Naive thymus-derived CD4-positive, alpha-beta T cell (primary cell): ENCODE results near the gene ZNF394. TPM values are rescaled to one million over a fixed set of nuclear protein-coding genes. Genes with fewer than 3 reads are reported as not detected.

ENCODE experiments used
- ATAC-seq: fragments of 150-1000 bp; cut with Tn5 transposase; 2 replicates; pipeline ENCODE4 v1.10.0; 2021; ENCODE audit warnings: mild to moderate bottlenecking, moderate library complexity
- CTCF ChIA-PET: fragments of 350-600 bp; sonication (Branson Sonifier 250); formaldehyde crosslinking; loops from one replicate; lab custom pipeline; 2021; ENCODE audit warnings: antibody characterized with exemption; lab: Charles Lee
- POLR2A ChIA-PET: fragments of 350-600 bp; sonication (Branson Sonifier 250); formaldehyde crosslinking; loops from one replicate; lab custom pipeline; 2021; ENCODE audit warnings: antibody characterized with exemption, inconsistent platforms; lab: Charles Lee
- DNase-seq, 9 donors: peaks; one replicate each; pipeline versions ENCODE4 v3.0.0 to v3.0.0-alpha.2; 2020 to 2022; ENCODE audit warnings: mixed read lengths in 1 of 9
- H3K27ac ChIP-seq: one replicate; pipeline ENCODE4 v1.7.0; 2013; ENCODE audit warnings: mild to moderate bottlenecking, low read depth, low read length, moderate library complexity
- H3K27me3 ChIP-seq, 2 donors: one replicate each; pipeline ENCODE4 v1.7.0; 2013; ENCODE audit warnings: low read length in 2 of 2, mild to moderate bottlenecking in 2 of 2, moderate library complexity in 2 of 2; ENCODE audit not compliant: control insufficient read depth in 2 of 2, insufficient read depth in 2 of 2
- H3K36me3 ChIP-seq, 3 experiments: 1 replicate in 2 of 3; 2 replicates in 1 of 3; pipeline ENCODE4 v1.7.0; 2013; ENCODE audit warnings: low read length in 3 of 3, mild to moderate bottlenecking in 3 of 3, moderate library complexity in 1 of 3; ENCODE audit not compliant: insufficient read depth in 3 of 3, control insufficient read depth in 2 of 3
- H3K4me1 ChIP-seq, 2 donors: one replicate each; pipeline ENCODE4 v1.7.0; 2013; ENCODE audit warnings: low read length in 2 of 2, mild to moderate bottlenecking in 2 of 2, moderate library complexity in 1 of 2; ENCODE audit not compliant: control insufficient read depth in 2 of 2, insufficient read depth in 2 of 2
- H3K4me3 ChIP-seq: 2 replicates; pipeline ENCODE4 v1.7.0; 2013; ENCODE audit warnings: mild to moderate bottlenecking, low read length
- H3K9me3 ChIP-seq, 3 experiments: 1 replicate in 2 of 3; 2 replicates in 1 of 3; pipeline ENCODE4 v1.7.0; 2013; ENCODE audit warnings: low read length in 3 of 3; ENCODE audit not compliant: control insufficient read depth in 2 of 3
- H3K27ac Mint-ChIP-seq, 9 donors: one replicate each; pipeline ENCODE4 v1.8.0; 2020 to 2022; ENCODE audit warnings: mixed read lengths in 9 of 9, mild to moderate bottlenecking in 8 of 9, moderate library complexity in 5 of 9, inconsistent platforms in 2 of 9
- H3K27me3 Mint-ChIP-seq, 5 donors: one replicate each; pipeline ENCODE4 v1.8.0; 2021 to 2022; ENCODE audit warnings: mixed read lengths in 5 of 5, mild to moderate bottlenecking in 1 of 5
- H3K36me3 Mint-ChIP-seq, 5 donors: one replicate each; pipeline ENCODE4 v1.8.0; 2020 to 2022; ENCODE audit warnings: mixed read lengths in 5 of 5, mild to moderate bottlenecking in 3 of 5, inconsistent platforms in 1 of 5
- H3K4me1 Mint-ChIP-seq, 7 donors: one replicate each; pipeline ENCODE4 v1.8.0; 2020 to 2022; ENCODE audit warnings: mixed read lengths in 7 of 7, mild to moderate bottlenecking in 3 of 7, inconsistent platforms in 1 of 7
- H3K4me3 Mint-ChIP-seq, 10 donors: one replicate each; pipeline ENCODE4 v1.8.0; 2020 to 2022; ENCODE audit warnings: mild to moderate bottlenecking in 10 of 10, mixed read lengths in 10 of 10, moderate library complexity in 6 of 10, inconsistent platforms in 2 of 10
- H3K9me3 Mint-ChIP-seq, 11 donors: one replicate each; pipeline ENCODE4 v1.8.0; 2020 to 2022; ENCODE audit warnings: mixed read lengths in 11 of 11, mild to moderate bottlenecking in 4 of 11, inconsistent platforms in 1 of 11, moderate library complexity in 1 of 11
- intact Hi-C, 2 donors: fragments of 100-400 bp; cut with micrococcal nuclease; formaldehyde crosslinking; loops; one replicate each; pipeline ENCODE4 v1.15.1; 2023
- polyA plus RNA-seq, 2 donors: library from polyadenylated mRNA; unstranded; fragments of 300-500 nt; fragmentation: Illumina TruSeq; gene quantifications; one replicate each; pipeline ENCODE4 v1.2.3, GENCODE V29; 2021
- total RNA-seq, 6 experiments: library from RNA in 5 of 6; stranded (reverse) in 5 of 6; gene quantifications; 1 replicate in 5 of 6; 2 replicates in 1 of 6; pipeline ENCODE4 v1.2.3 and lab custom pipeline; 2021 to 2026

ZNF394 gene
- total and polyA plus RNA-seq, 7 experiments from 2014 or later: 55.2 to 199 (median 93.3) TPM

DNA sequence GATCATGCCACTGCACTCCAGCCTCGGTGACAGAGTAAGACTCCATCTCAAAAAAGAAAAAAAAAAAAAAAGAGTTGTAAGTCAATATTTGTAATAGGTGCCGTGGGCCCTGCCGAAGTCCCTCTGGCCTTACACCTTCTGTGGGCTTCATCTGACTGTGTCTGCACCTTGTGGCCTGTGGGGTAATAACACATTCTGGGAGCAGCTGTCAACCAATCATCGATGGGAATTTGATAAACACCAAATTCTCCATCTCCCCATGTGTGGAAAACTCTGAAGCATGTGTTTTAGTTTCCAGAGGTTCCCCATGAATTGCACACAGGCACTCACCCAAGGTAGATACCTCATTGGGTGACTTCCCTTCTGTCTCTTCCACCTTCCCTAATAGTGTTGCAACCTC is 10.8 kb downstream of the ZNF394 start:
- peaks cover 6 to 15% (median 13%) of the 10 kb centered on the region in 3 experiments for H3K9me3 ChIP-seq
- no peak overlapping the region for H3K4me3 ChIP-seq
- Mint-ChIP-seq H3K4me3 (no peak overlapping the region), H3K36me3 (peaks cover 13 to 77% (median 39%) of the 10 kb centered on the region in 5 donors), H3K27me3 (no peaks in the 10 kb centered on the region), H3K27ac (peak overlapping the region in 2 of 9 donors; percentile 5 to 20), H3K4me1 (peaks cover 0 to 5% (median 4%) of the 10 kb centered on the region in 7 donors), H3K9me3 (peaks cover 0 to 26% (median 16%) of the 10 kb centered on the region in 11 donors)
- intact Hi-C loops: no loop called here
- ATAC-seq (peak; percentile 26), DNase-seq (no peak)
- no peak overlapping the region for H3K27ac ChIP-seq
- CTCF ChIA-PET: interaction anchor here (0.6 kb wide), 1 partner anchor 765 kb away, joined by 4 read pairs; no protein-coding TSS in a partner anchor
- POLR2A ChIA-PET: interaction anchor here (1.1 kb wide), 1 partner anchor 11 kb away, joined by 3 read pairs; the partner anchor contains the start of gene ZNF394
- peaks cover 8 to 35% (median 13%) of the 10 kb centered on the region in 3 experiments for H3K36me3 ChIP-seq
- H3K27me3 ChIP-seq: no peaks in the 10 kb centered on the region
- H3K4me1 ChIP-seq: no peaks in the 10 kb centered on the region

DNA sequence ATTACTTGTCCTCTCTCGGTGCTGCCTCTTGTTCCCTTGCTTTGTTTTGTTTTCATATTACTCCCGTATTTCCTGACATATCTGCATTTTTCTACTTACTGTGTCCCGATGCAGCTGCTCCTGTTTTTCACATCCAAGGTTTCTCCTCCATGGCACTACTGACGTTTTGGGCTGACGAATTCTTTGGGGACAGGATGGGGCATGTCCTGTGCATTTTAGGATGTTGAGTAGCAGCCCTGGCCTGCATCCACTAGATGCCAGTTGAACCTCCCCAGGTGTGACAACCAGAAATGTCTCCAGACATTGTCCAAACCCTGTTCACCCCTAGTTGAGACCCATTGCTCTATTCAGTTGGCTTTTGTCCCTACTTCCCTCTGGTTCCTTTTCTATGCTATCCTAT is 15.0 kb downstream of the ZNF394 start:
- intact Hi-C loops: no loop called here
- H3K27ac ChIP-seq: no peak overlapping the region
- H3K27me3 ChIP-seq: no peaks in the 10 kb centered on the region
- Mint-ChIP-seq H3K27ac (peak overlapping the region in 1 of 9 donors; percentile 39), H3K9me3 (peaks cover 0 to 7% (median 0%) of the 10 kb centered on the region in 11 donors), H3K4me1 (peaks cover 0 to 8% (median 4%) of the 10 kb centered on the region in 7 donors), H3K27me3 (no peaks in the 10 kb centered on the region), H3K4me3 (no peak overlapping the region), H3K36me3 (peaks cover 0 to 58% (median 19%) of the 10 kb centered on the region in 5 donors)
- H3K9me3 ChIP-seq: no peaks in the 10 kb centered on the region
- H3K36me3 ChIP-seq: peaks cover 0 to 24% (median 0%) of the 10 kb centered on the region in 3 experiments
- H3K4me1 ChIP-seq: no peaks in the 10 kb centered on the region
- CTCF ChIA-PET: interaction anchor here (0.6 kb wide), 1 partner anchor 1205 kb away, joined by 3 read pairs; no protein-coding TSS in a partner anchor
- no peak overlapping the region for H3K4me3 ChIP-seq
- ATAC-seq (no peak), DNase-seq (no peak)
- POLR2A ChIA-PET: interaction anchor here (1.4 kb wide), 1 partner anchor 10 kb away, joined by 3 read pairs; no protein-coding TSS in a partner anchor

DNA sequence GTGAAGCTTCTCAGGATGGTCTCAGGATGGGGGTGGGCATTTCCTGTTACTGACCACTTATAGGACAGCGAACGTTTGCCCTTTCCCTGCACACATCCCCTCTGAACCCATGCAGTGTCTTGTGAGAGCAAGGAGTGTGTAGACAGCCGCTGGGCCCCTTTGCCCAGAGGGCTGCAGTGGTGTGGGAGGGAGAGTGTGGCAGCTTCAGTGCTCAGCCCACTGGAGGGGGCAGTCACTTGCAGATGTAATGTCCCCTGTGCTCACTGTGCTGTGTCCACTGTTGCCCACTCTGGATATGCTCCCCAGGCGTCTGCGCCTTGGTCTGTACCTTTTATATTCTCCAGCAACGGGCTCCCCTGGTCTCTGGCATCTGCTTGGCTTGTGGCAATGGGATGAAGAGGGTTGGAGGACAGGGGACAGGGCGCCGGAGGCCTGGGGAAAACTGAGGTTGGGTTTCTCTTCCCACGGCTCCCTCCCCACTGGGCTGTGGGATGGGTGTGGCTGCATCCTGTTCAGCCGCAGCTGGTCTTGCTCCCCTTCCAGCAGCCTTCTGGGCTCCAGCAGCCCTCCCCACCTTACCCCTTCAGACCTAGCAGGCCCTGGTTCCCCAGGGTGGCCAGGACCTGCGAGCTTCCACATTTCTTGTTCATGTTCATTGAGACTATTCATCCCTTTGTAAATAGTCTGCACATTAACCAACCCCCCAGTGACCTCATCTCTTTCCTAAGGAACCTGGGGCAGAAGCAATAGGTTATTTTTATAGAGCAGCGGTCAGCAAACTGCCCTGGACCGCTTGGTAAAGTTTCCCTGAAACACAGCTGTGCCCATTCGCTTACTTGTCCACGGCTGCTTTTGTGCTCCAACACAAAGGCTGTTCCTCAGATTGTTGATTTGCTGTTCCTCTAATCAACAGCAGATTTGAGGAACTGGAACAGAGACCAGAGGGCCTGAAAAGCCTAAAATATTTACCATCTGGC is 21.3 kb downstream of the ZNF394 start:
- ChIA-PET CTCF (interaction anchor here (0.6 kb wide), 2 partner anchors 58 to 90 kb away, joined by 3 to 4 read pairs; no protein-coding TSS in a partner anchor), POLR2A (interaction anchor here (0.9 to 1.2 kb wide), 3 partner anchors 13 to 21 kb away, joined by 3 to 4 read pairs (median 3); partner anchors contain the start of genes ATP5MF and ZNF394)
- H3K9me3 ChIP-seq: no peaks in the 10 kb centered on the region
- Mint-ChIP-seq H3K4me1 (peaks cover 29 to 42% (median 33%) of the 10 kb centered on the region in 7 donors), H3K27me3 (no peaks in the 10 kb centered on the region), H3K4me3 (peak overlapping the region in 7 of 10 donors; percentile 12 to 72 (median 52)), H3K9me3 (no peaks in the 10 kb centered on the region), H3K36me3 (peaks cover 3 to 26% (median 7%) of the 10 kb centered on the region in 5 donors), H3K27ac (peak overlapping the region; percentile 40 to 89 (median 74))
- H3K27me3 ChIP-seq: no peaks in the 10 kb centered on the region
- ATAC-seq: no peak
- H3K4me1 ChIP-seq: peaks cover 12 to 21% of the 10 kb centered on the region in 2 donors
- H3K4me3 ChIP-seq: no peak overlapping the region
- intact Hi-C loops: loop anchor here in 1 of 2 donors (10.0 kb wide), 2 partner anchors 604 to 946 kb away; partner anchors contain the start of genes MEPCE, TMEM130, TRRAP and ZCWPW1
- H3K36me3 ChIP-seq: peaks cover 0 to 29% (median 0%) of the 10 kb centered on the region in 3 experiments
- H3K27ac ChIP-seq: peak overlapping the region; percentile 52
- DNase-seq: no peak

DNA sequence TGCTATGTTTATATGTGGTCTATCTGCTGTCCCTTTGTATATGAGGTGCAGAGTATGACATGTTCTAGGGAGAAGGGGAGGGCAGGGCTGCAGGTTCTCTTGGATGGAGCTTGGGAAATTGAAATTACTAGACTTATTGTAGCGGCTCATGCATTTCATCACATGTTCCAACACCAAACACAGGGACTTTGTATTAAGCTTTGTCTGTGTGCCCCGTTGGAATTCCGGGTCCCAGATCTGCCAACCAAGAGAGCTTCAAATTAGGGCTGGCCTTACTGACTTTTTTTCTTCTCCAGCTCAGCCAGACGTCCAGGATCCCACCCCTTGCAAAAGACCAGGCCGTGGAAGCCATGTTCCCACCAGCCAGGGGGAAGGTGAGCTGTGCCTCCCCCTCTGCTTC is 24.0 kb downstream of the ZNF394 start:
- no peak overlapping the region for H3K27ac ChIP-seq
- ATAC-seq (no peak), DNase-seq (no peak)
- H3K4me1 Mint-ChIP-seq: peaks cover 38 to 62% (median 45%) of the 10 kb centered on the region in 7 donors
- peaks cover 0 to 28% (median 0%) of the 10 kb centered on the region in 3 experiments for H3K36me3 ChIP-seq
- H3K27ac Mint-ChIP-seq: peak overlapping the region in 6 of 9 donors; percentile 17 to 71 (median 36)
- H3K4me3 ChIP-seq: no peak overlapping the region
- H3K27me3 ChIP-seq: no peaks in the 10 kb centered on the region
- peak overlapping the region in 1 of 10 donors; percentile 38 for H3K4me3 Mint-ChIP-seq
- H3K27me3 Mint-ChIP-seq: peaks cover 0 to 1% (median 0%) of the 10 kb centered on the region in 5 donors
- no peaks in the 10 kb centered on the region for H3K9me3 Mint-ChIP-seq
- H3K36me3 Mint-ChIP-seq: peaks cover 0 to 20% (median 4%) of the 10 kb centered on the region in 5 donors
- H3K9me3 ChIP-seq: no peaks in the 10 kb centered on the region
- CTCF ChIA-PET: no interaction called here
- H3K4me1 ChIP-seq: peaks cover 17 to 27% of the 10 kb centered on the region in 2 donors
- intact Hi-C loops: loop anchor here in 1 of 2 donors (10.0 kb wide), 2 partner anchors 601 to 949 kb away; partner anchors contain the start of genes MEPCE, TMEM130, TRRAP and ZCWPW1
- POLR2A ChIA-PET: interaction anchor here (0.9 to 2.0 kb wide), 6 partner anchors 9 to 96 kb away, joined by 3 to 7 read pairs (median 4); partner anchors contain the start of genes FAM200A and ZKSCAN5

DNA sequence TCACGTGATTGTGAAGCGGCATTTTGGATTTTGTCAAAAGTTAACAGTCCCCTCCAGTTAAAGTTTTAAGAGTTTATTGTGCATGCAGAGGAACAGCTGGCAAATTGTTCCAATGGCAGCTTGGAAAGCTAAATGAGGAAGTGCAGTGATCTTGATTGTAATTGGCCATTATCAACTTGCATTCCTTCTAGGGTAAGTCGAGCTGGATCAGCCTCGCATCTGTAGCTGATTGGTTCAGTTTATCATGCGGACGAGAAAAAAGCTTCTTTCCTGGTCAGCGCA is 26.8 kb downstream of the ZNF394 start:
- CTCF ChIA-PET: no interaction called here
- peaks cover 27 to 54% (median 40%) of the 10 kb centered on the region in 7 donors for H3K4me1 Mint-ChIP-seq
- H3K27ac Mint-ChIP-seq: peak overlapping the region; percentile 87 to 98 (median 95)
- H3K9me3 Mint-ChIP-seq: no peaks in the 10 kb centered on the region
- intact Hi-C loops: loop anchor here (1.0 to 10.0 kb wide), 4 partner anchors 8 to 952 kb away; partner anchors contain the start of genes MEPCE (in 1 of the 2), SMURF1 (in 1 of the 2), TMEM130 (in 1 of the 2) and TRRAP (in 1 of the 2)
- H3K4me1 ChIP-seq: peaks cover 10 to 20% of the 10 kb centered on the region in 2 donors
- peaks cover 0 to 10% (median 0%) of the 10 kb centered on the region in 3 experiments for H3K36me3 ChIP-seq
- H3K27me3 ChIP-seq: no peaks in the 10 kb centered on the region
- no peaks in the 10 kb centered on the region for H3K9me3 ChIP-seq
- POLR2A ChIA-PET: interaction anchor here (0.7 to 2.2 kb wide), 7 partner anchors 10 to 1772 kb away, joined by 3 to 11 read pairs (median 7); partner anchors contain the start of genes BUD31, PDAP1, ZKSCAN5 and ZNF655
- DNase-seq: peak in 2 of 9 donors; percentile 26 to 28
- peaks cover 0 to 5% (median 0%) of the 10 kb centered on the region in 5 donors for H3K27me3 Mint-ChIP-seq
- peaks cover 0 to 15% (median 4%) of the 10 kb centered on the region in 5 donors for H3K36me3 Mint-ChIP-seq
- peak overlapping the region; percentile 94 to 99 (median 98) for H3K4me3 Mint-ChIP-seq
- peak overlapping the region; percentile 82 for H3K27ac ChIP-seq
- H3K4me3 ChIP-seq: peak overlapping the region; percentile 86
- ATAC-seq: no peak
